Upper lobe of right lung (tissue), 1 donor: Measurements from ENCODE around the gene RIPOR3. TPM values are rescaled to one million over a fixed set of nuclear protein-coding genes. Genes with fewer than 3 reads are reported as not detected.
A peak's percentile ranks its signal among the peaks of the same experiment; 100 is the strongest.

Source experiments
- ATAC-seq: fragments of 200-7000 bp; cut with Tn5 transposase; one replicate; pipeline ENCODE4 v1.9.1; 2020; ENCODE audit warnings: mild to moderate bottlenecking, moderate library complexity
- DNase-seq: peaks from one replicate; pipeline ENCODE4 v3.0.0-alpha.2; 2020
- H3K27ac ChIP-seq: fragments of 200-600 bp; one replicate; pipeline ENCODE4 v1.8.0; 2022
- H3K27me3 ChIP-seq: fragments of 200-600 bp; one replicate; pipeline ENCODE4 v1.8.0; 2022; ENCODE audit warnings: mild to moderate bottlenecking
- H3K36me3 ChIP-seq: fragments of 200-600 bp; one replicate; pipeline ENCODE4 v1.8.0; 2022
- H3K4me1 ChIP-seq: fragments of 200-600 bp; one replicate; pipeline ENCODE4 v1.8.0; 2022
- H3K4me3 ChIP-seq: fragments of 200-600 bp; one replicate; pipeline ENCODE4 v1.8.0; 2022; ENCODE audit warnings: mild to moderate bottlenecking
- H3K9me3 ChIP-seq: fragments of 200-600 bp; one replicate; pipeline ENCODE4 v1.8.0; 2022
- intact Hi-C: fragments of 100-400 bp; cut with DNase I; formaldehyde crosslinking; loops from one replicate; pipeline ENCODE4 v1.11.0; 2022
- total RNA-seq: library from RNA; stranded (reverse); fragmentation: NEBNext Ultra II Directional; extraction: Animal tissue kit (Norgen Biotek cat#: 25700); gene quantifications from one replicate; pipeline ENCODE4 v1.2.1, GENCODE V29; 2021
- TF ChIP-seq, protein P1 (sequence below): fragments of 200-600 bp; IDR thresholded peaks from one replicate; pipeline ENCODE4 v1.8.0; 2022; ENCODE audit warnings: antibody characterized with exemption
- donor health status: DM: no; HTN: yes; CAD: no; lungs with severe emphysema.

Gene RIPOR3
- total RNA-seq, 1 donor from 2014 or later, result 6.8 TPM

DNA sequence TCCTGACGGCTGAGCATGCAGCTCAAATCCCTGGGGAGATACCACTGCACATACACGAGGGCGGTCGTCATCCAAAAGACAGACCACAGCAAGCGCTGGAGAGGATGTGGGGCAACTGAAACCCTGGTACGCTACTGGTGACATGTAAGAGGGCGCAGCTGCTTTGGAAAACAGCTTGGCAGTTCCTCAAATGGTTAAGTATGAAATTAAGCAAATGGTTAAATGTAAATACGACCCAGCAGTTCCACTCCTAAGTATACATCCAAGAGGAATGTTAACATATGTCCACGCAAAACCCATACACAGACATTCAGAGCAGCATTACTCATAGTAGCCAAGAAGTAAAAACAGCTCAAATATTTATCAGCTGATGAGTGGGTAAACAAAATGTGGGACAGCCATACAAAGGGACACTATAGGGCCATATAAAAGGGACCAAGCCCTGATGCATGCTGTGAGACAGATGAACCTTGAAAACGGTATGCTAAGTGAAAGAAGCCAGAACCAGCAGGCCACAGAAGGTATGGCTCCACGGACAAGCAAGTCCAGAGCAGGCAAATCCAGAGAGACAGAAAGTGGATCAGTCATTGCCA, 38.5 kb downstream of the RIPOR3 start:
- no peak for DNase-seq
- Histone ChIP-seq H3K4me3 (no peak overlapping the region), H3K27ac (no peak overlapping the region), H3K36me3 (no peaks in the 10 kb centered on the region), H3K27me3 (no peaks in the 10 kb centered on the region), H3K9me3 (no peaks in the 10 kb centered on the region), H3K4me1 (no peaks in the 10 kb centered on the region)
- no peak for ATAC-seq
- TF ChIP-seq, protein P1, sequence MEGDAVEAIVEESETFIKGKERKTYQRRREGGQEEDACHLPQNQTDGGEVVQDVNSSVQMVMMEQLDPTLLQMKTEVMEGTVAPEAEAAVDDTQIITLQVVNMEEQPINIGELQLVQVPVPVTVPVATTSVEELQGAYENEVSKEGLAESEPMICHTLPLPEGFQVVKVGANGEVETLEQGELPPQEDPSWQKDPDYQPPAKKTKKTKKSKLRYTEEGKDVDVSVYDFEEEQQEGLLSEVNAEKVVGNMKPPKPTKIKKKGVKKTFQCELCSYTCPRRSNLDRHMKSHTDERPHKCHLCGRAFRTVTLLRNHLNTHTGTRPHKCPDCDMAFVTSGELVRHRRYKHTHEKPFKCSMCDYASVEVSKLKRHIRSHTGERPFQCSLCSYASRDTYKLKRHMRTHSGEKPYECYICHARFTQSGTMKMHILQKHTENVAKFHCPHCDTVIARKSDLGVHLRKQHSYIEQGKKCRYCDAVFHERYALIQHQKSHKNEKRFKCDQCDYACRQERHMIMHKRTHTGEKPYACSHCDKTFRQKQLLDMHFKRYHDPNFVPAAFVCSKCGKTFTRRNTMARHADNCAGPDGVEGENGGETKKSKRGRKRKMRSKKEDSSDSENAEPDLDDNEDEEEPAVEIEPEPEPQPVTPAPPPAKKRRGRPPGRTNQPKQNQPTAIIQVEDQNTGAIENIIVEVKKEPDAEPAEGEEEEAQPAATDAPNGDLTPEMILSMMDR, result no peak
- intact Hi-C loops, result no loop called here

DNA sequence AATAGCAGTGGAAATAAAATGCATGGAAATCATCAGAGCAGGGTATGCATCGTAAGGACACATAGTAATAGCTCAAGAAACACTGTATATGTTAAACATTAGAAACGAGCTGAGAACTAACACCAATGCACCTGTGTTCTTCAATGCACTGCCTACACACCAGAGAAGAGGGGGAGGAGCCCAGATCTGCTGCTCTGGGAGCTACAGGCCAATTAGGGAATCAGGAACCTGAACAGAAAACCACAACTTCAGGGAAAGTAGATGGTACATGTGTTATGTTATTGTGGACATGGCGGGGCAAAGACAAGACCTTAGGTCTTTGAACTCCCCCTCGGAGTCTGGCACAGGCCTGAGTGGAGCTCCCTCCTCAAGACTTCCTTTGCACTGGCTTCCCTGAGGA, 39.7 kb downstream of the RIPOR3 start:
- Histone ChIP-seq H3K9me3 (no peaks in the 10 kb centered on the region), H3K27me3 (no peaks in the 10 kb centered on the region), H3K4me3 (no peak overlapping the region), H3K4me1 (no peaks in the 10 kb centered on the region), H3K36me3 (no peaks in the 10 kb centered on the region), H3K27ac (no peak overlapping the region)
- ATAC-seq, result no peak
- TF ChIP-seq, protein P1, result no peak
- DNase-seq, result no peak
- intact Hi-C loops, result no loop called here

DNA sequence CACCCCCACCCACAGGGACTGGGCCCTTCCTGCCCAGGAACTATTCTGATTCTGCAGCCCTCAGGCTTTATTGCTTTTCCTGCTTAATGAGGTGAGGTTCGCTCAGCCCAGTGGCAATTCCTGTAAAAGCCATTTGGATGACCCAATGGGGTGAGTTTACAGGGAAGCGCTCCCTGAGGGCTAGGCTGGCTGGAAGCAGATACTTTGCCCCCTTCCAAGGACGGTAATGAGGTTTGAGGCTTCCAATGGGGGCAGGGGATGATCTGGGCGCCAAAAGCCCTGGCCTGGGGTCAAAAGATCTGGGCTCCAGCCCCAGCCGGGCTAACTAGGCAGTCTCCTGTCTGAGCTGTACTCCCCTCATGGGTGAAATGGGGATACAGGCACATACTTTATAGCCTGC, 41.8 kb downstream of the RIPOR3 start:
- TF ChIP-seq, protein P1, result no peak
- no peak overlapping the region for H3K4me3 ChIP-seq
- H3K36me3 ChIP-seq, result no peaks in the 10 kb centered on the region
- DNase-seq (no peak), ATAC-seq (no peak)
- no peaks in the 10 kb centered on the region for H3K9me3 ChIP-seq
- peaks cover 13% of the 10 kb centered on the region for H3K4me1 ChIP-seq
- H3K27ac ChIP-seq, result no peak overlapping the region
- H3K27me3 ChIP-seq, result no peaks in the 10 kb centered on the region
- intact Hi-C loops, result no loop called here

DNA sequence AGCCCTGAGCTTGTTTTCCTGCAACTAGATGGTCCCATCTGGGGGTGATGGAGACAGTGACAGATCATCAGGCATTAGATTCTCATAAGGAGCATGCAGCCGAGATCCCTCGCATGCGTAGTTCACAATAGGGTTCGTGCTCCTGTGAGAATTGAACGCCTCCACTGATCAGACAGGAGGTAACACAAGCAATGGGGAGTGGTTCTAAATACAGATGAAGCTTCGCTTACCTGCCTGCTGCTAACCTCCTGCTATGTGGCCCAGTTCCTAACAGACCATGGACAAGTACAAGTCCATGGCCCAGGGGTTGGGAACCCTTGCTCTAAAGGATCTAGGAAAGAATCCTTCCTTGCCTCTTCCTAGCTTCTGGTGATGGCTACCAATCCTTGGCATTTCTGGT, 42.7 kb downstream of the RIPOR3 start:
- Histone ChIP-seq H3K9me3 (no peaks in the 10 kb centered on the region), H3K27me3 (no peaks in the 10 kb centered on the region), H3K4me3 (no peak overlapping the region), H3K27ac (no peak overlapping the region), H3K4me1 (peaks cover 13% of the 10 kb centered on the region), H3K36me3 (no peaks in the 10 kb centered on the region)
- no peak for DNase-seq
- TF ChIP-seq, protein P1, result no peak
- intact Hi-C loops, result no loop called here
- no peak for ATAC-seq

DNA sequence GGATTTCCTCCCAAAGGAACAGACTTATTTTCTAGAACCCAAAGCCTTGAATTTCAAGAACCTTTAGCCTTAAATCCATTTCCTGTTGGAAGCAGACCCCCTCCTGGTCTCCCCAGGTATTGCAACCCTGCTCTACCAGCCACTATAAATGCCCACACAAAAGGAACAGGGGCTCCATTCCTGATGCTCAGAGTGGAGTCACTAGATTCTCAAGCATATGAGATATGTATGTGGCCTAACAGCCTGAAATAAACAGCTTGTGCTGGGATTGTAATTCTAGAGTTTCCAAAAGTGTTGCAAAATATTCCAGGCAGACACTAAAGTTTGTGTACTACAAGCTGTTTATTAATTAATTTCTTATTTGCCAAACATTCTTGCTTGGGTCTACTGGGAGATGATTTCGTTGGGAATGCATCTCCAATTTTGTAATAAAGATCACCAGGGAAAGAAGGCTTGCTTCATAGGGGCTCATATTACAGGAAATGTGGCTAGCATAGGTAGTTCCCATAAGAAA, 44.8 kb downstream of the RIPOR3 start:
- H3K36me3 ChIP-seq, result no peaks in the 10 kb centered on the region
- no peaks in the 10 kb centered on the region for H3K9me3 ChIP-seq
- intact Hi-C loops, result no loop called here
- DNase-seq, result no peak
- no peak for ATAC-seq
- no peaks in the 10 kb centered on the region for H3K27me3 ChIP-seq
- TF ChIP-seq, protein P1, result peak; percentile 34
- no peak overlapping the region for H3K4me3 ChIP-seq
- peak overlapping the region; percentile 70 for H3K27ac ChIP-seq
- peaks cover 13% of the 10 kb centered on the region for H3K4me1 ChIP-seq
